SH-SY5Y (cell line): Measurements from ENCODE around the gene ARHGAP8.

ENCODE experiments used
- GATA2 ChIP-seq: IDR thresholded peaks from 2 replicates; pipeline ENCODE4 v1.6.1; 2011; ENCODE audit warnings: mild to moderate bottlenecking, low read depth, low read length
- GATA3 ChIP-seq: IDR thresholded peaks from 2 replicates; pipeline ENCODE4 v1.6.1; 2011; ENCODE audit warnings: low read depth, mild to moderate bottlenecking, low read length, moderate library complexity

- no peak for TF ChIP-seq GATA3
- TF ChIP-seq GATA2, result no peak
Observed at GRCh38 chr22:44892803-44893730, 140.7 kb downstream of the ARHGAP8 start.
